H9 (cell line): ENCODE results near the gene ZNF213. TPM values are rescaled to one million over a fixed set of nuclear protein-coding genes. Genes with fewer than 3 reads are reported as not detected.

Experiments
- DNase-seq: peaks from one replicate; pipeline ENCODE4 v3.0.0-alpha.2; 2017
- H2AFZ ChIP-seq: one replicate; pipeline ENCODE4 v1.6.1; 2013; ENCODE audit warnings: mild to moderate bottlenecking, low read length, control low read depth, moderate library complexity
- H2AK5ac ChIP-seq: 2 replicates; pipeline ENCODE4 v1.6.1; 2013; ENCODE audit warnings: low read length, control low read depth, mixed read lengths; ENCODE audit not compliant: insufficient read length
- H2BK120ac ChIP-seq: one replicate; pipeline ENCODE4 v1.6.1; 2013; ENCODE audit warnings: low read depth, mild to moderate bottlenecking, low read length, control low read depth, inconsistent platforms; ENCODE audit not compliant: poor library complexity, severe bottlenecking
- H2BK12ac ChIP-seq: 2 replicates; pipeline ENCODE4 v1.6.1; 2013; ENCODE audit warnings: low read length, control low read depth, mixed read lengths, low read depth; ENCODE audit not compliant: insufficient read length
- H2BK15ac ChIP-seq: 2 replicates; pipeline ENCODE4 v1.6.1; 2013; ENCODE audit warnings: low read depth, low read length, control low read depth
- H2BK20ac ChIP-seq: one replicate; pipeline ENCODE4 v1.6.1; 2013; ENCODE audit warnings: low read depth, mild to moderate bottlenecking, low read length, control low read depth, inconsistent platforms; ENCODE audit not compliant: poor library complexity, severe bottlenecking
- H2BK5ac ChIP-seq: 2 replicates; pipeline ENCODE4 v1.6.1; 2013; ENCODE audit warnings: low read length, control low read depth, mixed read lengths; ENCODE audit not compliant: insufficient read length
- H3K14ac ChIP-seq: 2 replicates; pipeline ENCODE4 v1.6.1; 2013; ENCODE audit warnings: low read length, control low read depth; ENCODE audit not compliant: insufficient read depth
- H3K18ac ChIP-seq: 2 replicates; pipeline ENCODE4 v1.6.1; 2013; ENCODE audit warnings: low read depth, mild to moderate bottlenecking, mixed read lengths, low read length, control low read depth; ENCODE audit not compliant: insufficient read length
- H3K23ac ChIP-seq: 2 replicates; pipeline ENCODE4 v1.6.1; 2013; ENCODE audit warnings: low read length, control low read depth, mixed read lengths, low read depth; ENCODE audit not compliant: insufficient read length
- H3K23me2 ChIP-seq: 2 replicates; pipeline ENCODE4 v1.6.1; 2013; ENCODE audit warnings: low read depth, mild to moderate bottlenecking, mixed read lengths, low read length, control low read depth; ENCODE audit not compliant: insufficient read length, poor library complexity, severe bottlenecking
- H3K27ac ChIP-seq: 2 replicates; pipeline ENCODE4 v1.5.1; 2013; ENCODE audit warnings: low read length, control low read depth, mixed read lengths, low read depth; ENCODE audit not compliant: insufficient read length
- H3K27me3 ChIP-seq: 2 replicates; pipeline ENCODE4 v1.6.1; 2013; ENCODE audit warnings: low read length, control low read depth, inconsistent platforms; ENCODE audit not compliant: insufficient read depth
- H3K4ac ChIP-seq: 2 replicates; pipeline ENCODE4 v1.6.1; 2013; ENCODE audit warnings: low read depth, mild to moderate bottlenecking, control low read depth, inconsistent platforms, low read length, moderate library complexity
- H3K4me1 ChIP-seq: 2 replicates; pipeline ENCODE4 v1.6.1; 2013; ENCODE audit warnings: low read length, control low read depth, inconsistent platforms; ENCODE audit not compliant: insufficient read depth
- H3K4me2 ChIP-seq: 2 replicates; pipeline ENCODE4 v1.6.1; 2013; ENCODE audit warnings: low read length, control low read depth, mixed read lengths; ENCODE audit not compliant: insufficient read length, insufficient read depth
- H3K56ac ChIP-seq: 2 replicates; pipeline ENCODE4 v1.6.1; 2013; ENCODE audit warnings: low read depth, mild to moderate bottlenecking, mixed read lengths, low read length, control low read depth; ENCODE audit not compliant: insufficient read length
- H3K79me1 ChIP-seq: 2 replicates; pipeline ENCODE4 v1.6.1; 2013; ENCODE audit warnings: low read depth, mild to moderate bottlenecking, moderate library complexity, low read length, control low read depth, inconsistent platforms; ENCODE audit not compliant: insufficient read depth, poor library complexity, severe bottlenecking
- H3K79me2 ChIP-seq: 2 replicates; pipeline ENCODE4 v1.6.1; 2013; ENCODE audit warnings: low read length, control low read depth, inconsistent platforms; ENCODE audit not compliant: insufficient read depth
- H3K9ac ChIP-seq: 2 replicates; pipeline ENCODE4 v1.6.1; 2013; ENCODE audit warnings: low read length, control low read depth, mixed read lengths; ENCODE audit not compliant: insufficient read length; ENCODE audit errors: extremely low read depth
- H3K9me3 ChIP-seq: one replicate; pipeline ENCODE4 v1.6.1; 2013; ENCODE audit warnings: low read depth, low read length, inconsistent platforms; ENCODE audit not compliant: control insufficient read depth
- H3T11ph ChIP-seq: one replicate; pipeline ENCODE4 v1.6.1; 2013; ENCODE audit warnings: mild to moderate bottlenecking, low read length, control low read depth, inconsistent platforms
- H4K20me1 ChIP-seq: one replicate; pipeline ENCODE4 v1.6.1; 2013; ENCODE audit not compliant: control insufficient read depth, insufficient read length, insufficient read depth
- H4K5ac ChIP-seq: 2 replicates; pipeline ENCODE4 v1.6.1; 2013; ENCODE audit warnings: low read depth, mild to moderate bottlenecking, mixed read lengths, low read length, control low read depth; ENCODE audit not compliant: insufficient read length
- H4K8ac ChIP-seq: replicated peaks from 2 replicates; pipeline ENCODE4 v1.6.1; 2013; ENCODE audit warnings: low read length, control low read depth, mixed read lengths, low read depth; ENCODE audit not compliant: insufficient read length
- H4K91ac ChIP-seq: 2 replicates; pipeline ENCODE4 v1.6.1; 2013; ENCODE audit warnings: low read depth, mild to moderate bottlenecking, moderate library complexity, mixed read lengths, low read length, control low read depth; ENCODE audit not compliant: insufficient read length
- H3K27ac Mint-ChIP-seq, 3 experiments: 2 replicates in 2 of 3; 3 replicates in 1 of 3; pipeline ENCODE4 v1.8.0; 2020 to 2021; ENCODE audit warnings: mixed read lengths in 3 of 3, mild to moderate bottlenecking in 1 of 3, moderate library complexity in 1 of 3
- H3K27me3 Mint-ChIP-seq: 2 replicates; pipeline ENCODE4 v1.8.0; 2021; ENCODE audit warnings: low read depth, mild to moderate bottlenecking, moderate library complexity, mixed read lengths
- H3K36me3 Mint-ChIP-seq, 3 experiments: 2 replicates in 2 of 3; 3 replicates in 1 of 3; pipeline ENCODE4 v1.8.0; 2020 to 2021; ENCODE audit warnings: low read depth in 3 of 3, mixed read lengths in 3 of 3; ENCODE audit not compliant: insufficient read depth in 1 of 3
- H3K4me1 Mint-ChIP-seq, 2 experiments: 2 replicates each; pipeline ENCODE4 v1.8.0; 2020; ENCODE audit warnings: mixed read lengths in 2 of 2
- H3K4me3 Mint-ChIP-seq, 2 experiments: 2 replicates in 1 of 2; 3 replicates in 1 of 2; pipeline ENCODE4 v1.8.0; 2020 to 2021; ENCODE audit warnings: mild to moderate bottlenecking in 2 of 2, mixed read lengths in 2 of 2, moderate library complexity in 1 of 2
- H3K9me3 Mint-ChIP-seq, 2 experiments: 2 replicates in 1 of 2; 3 replicates in 1 of 2; pipeline ENCODE4 v1.8.0; 2020; ENCODE audit warnings: mild to moderate bottlenecking in 2 of 2, mixed read lengths in 2 of 2, moderate library complexity in 1 of 2
- WGBS: extraction: QIAGEN DNeasy Blood & Tissue Kit; methylation state at CpG from one replicate; pipeline ENCODE4 v1.1.7; 2013; ENCODE audit warnings: missing lambda C conversion rate, low lambda C conversion rate, mixed read lengths; ENCODE audit not compliant: insufficient read length; ENCODE audit errors: extremely low coverage; 5-methylcytosine and 5-hydroxymethylcytosine counted together
- total RNA-seq: library from RNA; stranded (reverse); gene quantifications from 2 replicates; pipeline ENCODE4 v1.2.1, GENCODE V29; 2021
- TF ChIP-seq, protein P1 (sequence below): fragments of 200-600 bp; sonication (generic); conservative IDR thresholded peaks from 3 replicates; pipeline ENCODE4 v1.8.0; 2021; ENCODE audit warnings: antibody characterized with exemption, mild to moderate bottlenecking

ZNF213 gene
- total RNA-seq, 1 experiment from 2014 or later = 6.4 TPM

DNA sequence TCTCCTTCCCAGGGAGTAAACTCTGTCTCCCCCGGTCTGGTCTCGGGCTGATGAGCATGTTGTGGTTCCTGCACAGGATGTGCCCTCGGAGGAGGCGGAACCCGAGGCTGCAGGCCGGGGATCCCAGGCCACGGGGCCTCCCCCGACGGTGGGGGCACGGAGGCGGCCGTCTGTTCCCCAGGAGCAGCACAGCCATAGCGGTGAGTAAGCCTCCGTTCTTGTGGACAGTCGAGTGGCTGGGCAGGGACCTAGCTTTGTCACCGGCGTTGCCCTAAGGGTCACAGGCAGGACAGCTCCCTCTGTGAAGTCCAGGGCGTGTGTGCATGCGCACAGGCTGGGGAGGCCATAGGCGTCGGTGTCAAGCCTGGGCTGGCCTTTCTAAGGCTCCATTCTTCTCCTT is 3.5 kb downstream of the ZNF213 start:
- no peak overlapping the region for H3K4me3 Mint-ChIP-seq
- peaks cover 9% of the 10 kb centered on the region in 2 experiments for H3K4me1 Mint-ChIP-seq
- Histone ChIP-seq H2BK12ac (no peak overlapping the region), H3K9me3 (no peaks in the 10 kb centered on the region), H2AK5ac (no peak overlapping the region), H4K91ac (no peak overlapping the region), H3K4me1 (no peaks in the 10 kb centered on the region; the same call in 1 of the 2 replicates), H3K4ac (no peak overlapping the region), H3K23ac (no peak overlapping the region), H2BK20ac (no peak overlapping the region), H3K4me2 (no peak overlapping the region), H3K27me3 (no peaks in the 10 kb centered on the region), H4K5ac (no peak overlapping the region), H2BK120ac (no peak overlapping the region), H3K14ac (no peak overlapping the region; the same call in 1 of the 2 replicates), H4K20me1 (no peaks in the 10 kb centered on the region), H3T11ph (no peak overlapping the region), H3K23me2 (peaks cover 10% of the 10 kb centered on the region), H3K9ac (no peak overlapping the region), H3K79me1 (peaks cover 2% of the 10 kb centered on the region), H3K56ac (no peak overlapping the region), H2BK5ac (no peak overlapping the region), H2BK15ac (no peak overlapping the region), H4K8ac (no peak overlapping the region), H3K79me2 (peaks cover 7% of the 10 kb centered on the region), H3K27ac (no peak overlapping the region), H2AFZ (no peak overlapping the region), H3K18ac (no peak overlapping the region)
- WGBS = no CpG with 5 or more reads among the region's 21 CpGs
- no peaks in the 10 kb centered on the region for H3K9me3 Mint-ChIP-seq
- H3K36me3 Mint-ChIP-seq = peaks cover 7 to 20% (median 15%) of the 10 kb centered on the region in 3 experiments; a peak in 5 of 7 replicates
- H3K27me3 Mint-ChIP-seq = no peaks in the 10 kb centered on the region
- TF ChIP-seq, protein P1, sequence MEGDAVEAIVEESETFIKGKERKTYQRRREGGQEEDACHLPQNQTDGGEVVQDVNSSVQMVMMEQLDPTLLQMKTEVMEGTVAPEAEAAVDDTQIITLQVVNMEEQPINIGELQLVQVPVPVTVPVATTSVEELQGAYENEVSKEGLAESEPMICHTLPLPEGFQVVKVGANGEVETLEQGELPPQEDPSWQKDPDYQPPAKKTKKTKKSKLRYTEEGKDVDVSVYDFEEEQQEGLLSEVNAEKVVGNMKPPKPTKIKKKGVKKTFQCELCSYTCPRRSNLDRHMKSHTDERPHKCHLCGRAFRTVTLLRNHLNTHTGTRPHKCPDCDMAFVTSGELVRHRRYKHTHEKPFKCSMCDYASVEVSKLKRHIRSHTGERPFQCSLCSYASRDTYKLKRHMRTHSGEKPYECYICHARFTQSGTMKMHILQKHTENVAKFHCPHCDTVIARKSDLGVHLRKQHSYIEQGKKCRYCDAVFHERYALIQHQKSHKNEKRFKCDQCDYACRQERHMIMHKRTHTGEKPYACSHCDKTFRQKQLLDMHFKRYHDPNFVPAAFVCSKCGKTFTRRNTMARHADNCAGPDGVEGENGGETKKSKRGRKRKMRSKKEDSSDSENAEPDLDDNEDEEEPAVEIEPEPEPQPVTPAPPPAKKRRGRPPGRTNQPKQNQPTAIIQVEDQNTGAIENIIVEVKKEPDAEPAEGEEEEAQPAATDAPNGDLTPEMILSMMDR = no peak
- H3K27ac Mint-ChIP-seq = no peak overlapping the region
- no peak for DNase-seq
